T-cell (primary cell): ENCODE results near the gene DOCK4. TPM values are rescaled to one million over a fixed set of nuclear protein-coding genes. Genes with fewer than 3 reads are reported as not detected.

Source experiments
- ATAC-seq, 4 experiments: fragments of 200-7000 bp in 3 of 4; fragments of 150-1000 bp in 1 of 4; cut with Tn5 transposase; replicated peaks in 1 of 4; 1 replicate in 3 of 4; 2 replicates in 1 of 4; pipeline ENCODE4 v1.10.0; 2021; ENCODE audit warnings: moderate library complexity in 3 of 4, mild to moderate bottlenecking in 2 of 4, moderate number of reproducible peaks in 1 of 4
- CTCF ChIA-PET, 2 donors: fragments of 300-600 bp; sonication (Branson Sonifier 250); formaldehyde crosslinking; loops; one replicate each; lab custom pipeline; 2022; ENCODE audit warnings: antibody characterized with exemption in 2 of 2; lab: Charles Lee
- POLR2A ChIA-PET, 2 donors: fragments of 300-600 bp; sonication (Branson Sonifier 250); formaldehyde crosslinking; loops; one replicate each; lab custom pipeline; 2022; ENCODE audit warnings: antibody characterized with exemption in 2 of 2; lab: Charles Lee
- DNase-seq, 35 experiments: peaks; one replicate each; pipeline versions ENCODE4 v3.0.0 to v3.0.0-alpha.2; 2013 to 2023
- H3K27ac ChIP-seq: one replicate; pipeline ENCODE4 v1.5.1; 2013; ENCODE audit warnings: low read length
- H3K27me3 ChIP-seq, 2 experiments: replicated peaks in 1 of 2; 1 replicate in 1 of 2; 2 replicates in 1 of 2; pipeline versions ENCODE4 v1.6.1 to v1.7.0; 2013; ENCODE audit warnings: low read length in 1 of 2, mixed read lengths in 1 of 2; ENCODE audit not compliant: control insufficient read depth in 2 of 2, insufficient read depth in 2 of 2; ENCODE audit errors: extremely low read depth in 1 of 2
- H3K36me3 ChIP-seq, 2 donors: 1 replicate in 1 of 2; 2 replicates in 1 of 2; pipeline versions ENCODE4 v1.6.1 to v1.7.0; 2013; ENCODE audit warnings: low read length in 1 of 2; ENCODE audit not compliant: control insufficient read depth in 2 of 2, insufficient read depth in 1 of 2; ENCODE audit errors: extremely low read depth in 1 of 2
- H3K4me1 ChIP-seq, 2 experiments: 1 replicate in 1 of 2; 2 replicates in 1 of 2; pipeline versions ENCODE4 v1.6.1 to v1.7.0; 2013; ENCODE audit warnings: low read length in 2 of 2, mixed read lengths in 1 of 2; ENCODE audit not compliant: insufficient read depth in 2 of 2, control insufficient read depth in 1 of 2; ENCODE audit errors: extremely low read depth in 1 of 2
- H3K4me3 ChIP-seq, 2 donors: 1 replicate in 1 of 2; 2 replicates in 1 of 2; pipeline versions ENCODE4 v1.5.1 to v1.7.0; 2013; ENCODE audit warnings: mild to moderate bottlenecking in 2 of 2, low read length in 1 of 2, moderate library complexity in 1 of 2; ENCODE audit not compliant: control insufficient read depth in 1 of 2; ENCODE audit errors: extremely low read depth in 1 of 2
- H3K9me3 ChIP-seq: 2 replicates; pipeline ENCODE4 v1.7.0; 2013
- H3K27ac Mint-ChIP-seq, 2 donors: one replicate each; pipeline ENCODE4 v1.8.0; 2020 to 2021; ENCODE audit warnings: mild to moderate bottlenecking in 2 of 2, mixed read lengths in 2 of 2
- H3K27me3 Mint-ChIP-seq, 2 donors: one replicate each; pipeline ENCODE4 v1.8.0; 2021 to 2022; ENCODE audit warnings: mixed read lengths in 2 of 2
- H3K36me3 Mint-ChIP-seq: one replicate; pipeline ENCODE4 v1.8.0; 2021; ENCODE audit warnings: mixed read lengths
- H3K4me1 Mint-ChIP-seq, 3 donors: one replicate each; pipeline ENCODE4 v1.8.0; 2020 to 2022; ENCODE audit warnings: mixed read lengths in 3 of 3, mild to moderate bottlenecking in 1 of 3
- H3K4me3 Mint-ChIP-seq, 3 donors: one replicate each; pipeline ENCODE4 v1.8.0; 2020 to 2022; ENCODE audit warnings: mild to moderate bottlenecking in 3 of 3, mixed read lengths in 3 of 3, moderate library complexity in 3 of 3
- H3K9me3 Mint-ChIP-seq, 3 donors: one replicate each; pipeline ENCODE4 v1.8.0; 2020 to 2022; ENCODE audit warnings: mixed read lengths in 3 of 3
- WGBS: methylation state at CpG from one replicate; pipeline ENCODE4 v1.1.5; 2013; ENCODE audit warnings: missing lambda C conversion rate; ENCODE audit not compliant: insufficient coverage; 5-methylcytosine and 5-hydroxymethylcytosine counted together
- total RNA-seq, 35 experiments: library from RNA in 6 of 35; stranded (reverse) in 6 of 35; fragments of 120-200 nt in 1 of 35; gene quantifications; one replicate each; pipeline versions ENCODE4 v1.2.1 to v1.2.4 and lab custom pipeline; 2013 to 2026

DOCK4 gene
- total RNA-seq, 5 donors from 2014 or later (not counting 1 experiment from before 2014, with no cell fraction given): 0.35 to 1.4 (median 0.85) TPM

- DNase-seq (no peak), ATAC-seq (no peak)
- Histone ChIP-seq H3K27ac (no peak overlapping the region), H3K36me3 (no peaks in the 10 kb centered on the region), H3K27me3 (no peaks in the 10 kb centered on the region), H3K9me3 (no peaks in the 10 kb centered on the region), H3K4me1 (no peaks in the 10 kb centered on the region), H3K4me3 (no peak overlapping the region)
- Mint-ChIP-seq H3K36me3 (no peaks in the 10 kb centered on the region), H3K27ac (no peak overlapping the region), H3K4me3 (no peak overlapping the region), H3K4me1 (no peaks in the 10 kb centered on the region), H3K9me3 (no peaks in the 10 kb centered on the region), H3K27me3 (peaks cover 5 to 18% of the 10 kb centered on the region in 2 donors)
- ChIA-PET POLR2A (no interaction called here), CTCF (no interaction called here)
- WGBS: no CpG with 5 or more reads among the region's 2 CpGs
Observed at GRCh38 chr7:112108981-112109380, 97.2 kb downstream of the DOCK4 start.

DNA sequence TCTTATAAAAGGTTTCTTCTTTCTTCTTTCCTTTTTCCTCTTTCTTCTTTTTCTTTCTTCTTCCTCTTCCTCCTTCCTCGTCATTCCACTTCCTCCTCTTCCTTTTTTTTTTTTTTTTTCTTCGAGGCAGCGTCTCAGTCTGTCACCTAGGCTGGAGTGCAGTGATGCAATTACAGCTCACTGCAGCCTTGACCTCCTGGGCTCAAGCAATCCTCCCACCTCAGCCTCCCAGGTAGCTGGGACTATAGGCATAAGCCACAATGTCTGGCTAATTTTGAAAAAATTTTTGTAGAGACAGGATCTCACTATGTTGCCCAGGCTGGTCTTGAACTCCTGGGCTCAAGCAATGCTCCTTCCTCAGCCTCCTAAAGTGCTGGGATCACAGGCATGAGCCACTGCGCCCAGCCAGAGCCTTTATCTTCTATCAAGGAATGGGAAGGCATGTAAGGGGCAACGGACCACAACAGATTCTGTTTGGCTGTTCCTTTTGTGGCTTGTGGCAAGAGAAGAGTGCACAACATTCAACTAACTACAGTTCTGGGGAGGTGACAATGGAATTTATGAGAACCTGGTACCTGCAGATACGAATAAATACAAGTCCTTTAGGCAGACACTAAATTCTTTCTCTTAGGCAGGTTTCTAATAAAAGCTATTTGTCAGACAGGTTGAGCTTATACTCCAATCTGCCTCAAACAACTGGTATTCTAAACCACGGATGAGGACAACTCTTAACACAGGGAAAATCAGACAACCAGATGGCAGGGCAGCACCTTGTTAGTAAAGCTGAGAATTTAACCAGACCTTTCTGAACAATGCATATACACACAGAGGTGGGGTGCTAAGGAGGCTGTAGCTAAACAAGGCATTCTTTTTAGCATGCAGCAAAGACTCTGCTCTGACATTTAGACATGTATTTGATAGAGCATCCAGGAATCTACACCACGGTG lies 100.3 kb downstream of the DOCK4 start:
- ChIA-PET CTCF (no interaction called here), POLR2A (no interaction called here)
- ATAC-seq (no peak), DNase-seq (no peak)
- WGBS: 32% methylated on average over 3 of the region's 8 CpGs
- H3K4me1 ChIP-seq: no peaks in the 10 kb centered on the region
- peak overlapping the region in 1 of 2 donors; percentile 23 for H3K27ac Mint-ChIP-seq
- no peaks in the 10 kb centered on the region for H3K9me3 ChIP-seq
- peaks cover 5 to 8% of the 10 kb centered on the region in 2 donors for H3K27me3 Mint-ChIP-seq
- H3K27me3 ChIP-seq: no peaks in the 10 kb centered on the region
- H3K9me3 Mint-ChIP-seq: no peaks in the 10 kb centered on the region
- H3K36me3 Mint-ChIP-seq: no peaks in the 10 kb centered on the region
- H3K36me3 ChIP-seq: no peaks in the 10 kb centered on the region
- no peaks in the 10 kb centered on the region for H3K4me1 Mint-ChIP-seq
- no peak overlapping the region for H3K4me3 ChIP-seq
- no peak overlapping the region for H3K27ac ChIP-seq
- H3K4me3 Mint-ChIP-seq: no peak overlapping the region

DNA sequence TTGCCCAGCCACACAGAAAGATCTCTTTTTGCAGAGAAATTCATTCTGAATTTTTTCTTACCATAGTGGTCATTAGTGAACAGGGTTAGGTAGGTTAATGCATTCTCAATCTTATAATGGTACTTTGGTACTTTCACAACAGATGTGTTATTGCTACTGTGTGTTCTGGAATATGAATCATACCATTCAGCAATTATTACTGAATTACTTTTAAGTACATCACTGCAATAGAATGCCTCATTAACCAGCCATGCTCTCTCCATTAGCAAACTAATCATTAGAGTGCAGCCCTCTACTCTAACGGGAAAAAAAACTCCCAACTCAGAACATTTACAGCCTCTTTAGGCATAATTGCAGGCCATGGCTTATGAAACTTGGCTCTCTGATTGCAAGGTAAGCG lies 102.1 kb downstream of the DOCK4 start:
- Histone ChIP-seq H3K27me3 (no peaks in the 10 kb centered on the region), H3K27ac (no peak overlapping the region), H3K4me1 (no peaks in the 10 kb centered on the region), H3K4me3 (no peak overlapping the region), H3K36me3 (no peaks in the 10 kb centered on the region), H3K9me3 (no peaks in the 10 kb centered on the region)
- H3K4me1 Mint-ChIP-seq: no peaks in the 10 kb centered on the region
- peaks cover 5 to 8% of the 10 kb centered on the region in 2 donors for H3K27me3 Mint-ChIP-seq
- no peak overlapping the region for H3K4me3 Mint-ChIP-seq
- H3K36me3 Mint-ChIP-seq: no peaks in the 10 kb centered on the region
- no peaks in the 10 kb centered on the region for H3K9me3 Mint-ChIP-seq
- DNase-seq: no peak
- WGBS: 77% methylated on average over 1 of the region's 2 CpGs
- ATAC-seq: no peak
- no peak overlapping the region for H3K27ac Mint-ChIP-seq
- ChIA-PET POLR2A (no interaction called here), CTCF (no interaction called here)

- no peaks in the 10 kb centered on the region for H3K27me3 ChIP-seq
- Mint-ChIP-seq H3K27ac (no peak overlapping the region), H3K4me3 (no peak overlapping the region), H3K27me3 (peaks cover 5 to 8% of the 10 kb centered on the region in 2 donors), H3K9me3 (no peaks in the 10 kb centered on the region), H3K4me1 (no peaks in the 10 kb centered on the region), H3K36me3 (no peaks in the 10 kb centered on the region)
- ChIA-PET POLR2A (no interaction called here), CTCF (no interaction called here)
- DNase-seq (no peak), ATAC-seq (no peak)
- no peaks in the 10 kb centered on the region for H3K9me3 ChIP-seq
- no peak overlapping the region for H3K27ac ChIP-seq
- H3K4me1 ChIP-seq: no peaks in the 10 kb centered on the region
- no peak overlapping the region for H3K4me3 ChIP-seq
- WGBS: 80% methylated on average over 1 of the region's 2 CpGs
- H3K36me3 ChIP-seq: no peaks in the 10 kb centered on the region
Observed at GRCh38 chr7:112103246-112103645, 103.0 kb downstream of the DOCK4 start.

DNA sequence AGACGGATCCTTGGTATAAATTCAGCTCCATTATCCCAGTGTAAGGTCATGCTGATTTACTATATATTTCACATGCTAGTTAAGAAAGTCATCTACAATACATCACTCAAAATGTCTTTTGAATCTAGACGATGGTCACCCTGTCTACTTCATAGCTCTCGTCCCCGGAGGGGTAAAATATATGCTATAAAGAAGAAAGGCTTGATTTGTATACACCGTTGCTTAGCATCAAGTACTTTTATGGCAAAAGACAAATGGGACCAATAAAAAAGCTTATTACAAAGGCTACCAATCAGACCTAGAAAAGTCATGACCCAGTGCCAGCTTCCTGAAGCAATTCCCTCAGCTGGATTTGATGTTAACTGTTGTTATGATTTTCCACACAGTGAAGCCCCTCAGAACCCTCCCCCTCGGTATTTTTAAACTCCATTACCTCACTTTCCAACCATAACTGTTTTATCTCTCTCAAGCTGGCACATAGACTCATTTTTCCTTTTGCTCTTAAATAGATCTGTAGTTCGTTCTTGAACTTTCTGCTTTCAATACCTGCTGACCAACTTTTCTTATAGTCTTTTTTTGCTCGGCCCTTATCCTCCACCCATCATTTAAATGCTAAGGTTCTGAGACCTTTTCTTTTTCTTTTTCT lies 104.9 kb downstream of the DOCK4 start:
- DNase-seq: no peak
- Histone ChIP-seq H3K36me3 (no peaks in the 10 kb centered on the region), H3K4me1 (no peaks in the 10 kb centered on the region), H3K4me3 (no peak overlapping the region), H3K9me3 (no peaks in the 10 kb centered on the region), H3K27me3 (no peaks in the 10 kb centered on the region), H3K27ac (no peak overlapping the region)
- H3K36me3 Mint-ChIP-seq: no peaks in the 10 kb centered on the region
- no peak for ATAC-seq
- 75% methylated on average over 1 of the region's 8 CpGs for WGBS
- no peaks in the 10 kb centered on the region for H3K9me3 Mint-ChIP-seq
- POLR2A ChIA-PET: no interaction called here
- peaks cover 5 to 15% of the 10 kb centered on the region in 2 donors for H3K27me3 Mint-ChIP-seq
- CTCF ChIA-PET: no interaction called here
- no peak overlapping the region for H3K27ac Mint-ChIP-seq
- H3K4me3 Mint-ChIP-seq: no peak overlapping the region
- no peaks in the 10 kb centered on the region for H3K4me1 Mint-ChIP-seq

GRCh38 chr7:112097524-112097923 lies 108.7 kb downstream of the DOCK4 start:
- H3K4me1 Mint-ChIP-seq: no peaks in the 10 kb centered on the region
- peaks cover 2 to 7% of the 10 kb centered on the region in 2 donors for H3K27me3 Mint-ChIP-seq
- H3K27ac Mint-ChIP-seq: no peak overlapping the region
- Histone ChIP-seq H3K4me1 (no peaks in the 10 kb centered on the region), H3K4me3 (no peak overlapping the region), H3K27ac (no peak overlapping the region), H3K36me3 (no peaks in the 10 kb centered on the region), H3K9me3 (no peaks in the 10 kb centered on the region), H3K27me3 (no peaks in the 10 kb centered on the region)
- no peaks in the 10 kb centered on the region for H3K9me3 Mint-ChIP-seq
- H3K36me3 Mint-ChIP-seq: no peaks in the 10 kb centered on the region
- H3K4me3 Mint-ChIP-seq: no peak overlapping the region
- ATAC-seq: no peak
- CTCF ChIA-PET: no interaction called here
- POLR2A ChIA-PET: no interaction called here
- WGBS: no CpG with 5 or more reads among the region's 1 CpG
- DNase-seq: no peak
